HepG2 (cell line): ENCODE results near the gene CA11. TPM values are rescaled to one million over a fixed set of nuclear protein-coding genes. Genes with fewer than 3 reads are reported as not detected.

ENCODE experiments used
- ATAC-seq: fragments of 200-7000 bp; cut with Tn5 transposase; 3 replicates; pipeline ENCODE4 v1.9.1; 2020; ENCODE audit warnings: mild to moderate bottlenecking, moderate library complexity
- BruUV-seq: library from RNA; stranded (reverse); fragments of 400-500 nt; replicated peaks from 2 replicates; lab custom pipeline; 2021; lab: Mats Ljungman, UMichigan
- CTCF ChIA-PET: fragments of 300-600 bp; formaldehyde crosslinking; extraction: SDS; loops from one replicate; lab custom pipeline; 2021; ENCODE audit warnings: low total read pairs, inconsistent platforms, low intra/inter-chr PET ratio; lab: Yijun Ruan, JAX
- POLR2A ChIA-PET: fragments of 350-600 bp; sonication (Branson Sonifier 250); formaldehyde crosslinking; loops from one replicate; lab custom pipeline; 2020; ENCODE audit warnings: antibody characterized with exemption, inconsistent platforms; lab: Yijun Ruan, JAX
- DNase-seq: peaks from one replicate; pipeline ENCODE4 v3.0.0-alpha.2; 2015; ENCODE audit warnings: low spot score
- FAIRE-seq: peaks from 3 replicates; lab custom pipeline; 2011; peaks lifted over from hg19 to GRCh38; lab: Jason Lieb, UNC
- H2AFZ ChIP-seq: one replicate; pipeline ENCODE4 v1.6.1; 2011; ENCODE audit warnings: low read length, inconsistent platforms
- H3K27ac ChIP-seq: fragments of 300-600 bp; 3 replicates; pipeline ENCODE4 v1.8.0; 2011; ENCODE audit warnings: mixed run types, mild to moderate bottlenecking, mixed read lengths, low read length, inconsistent platforms; ENCODE audit not compliant: insufficient read depth; ENCODE audit errors: extremely low read length
- H3K27me3 ChIP-seq, 2 experiments: fragments of 200-600 bp in 1 of 2; 2 replicates in 1 of 2; 3 replicates in 1 of 2; pipeline versions ENCODE4 v1.6.0 to v1.8.0; 2011; ENCODE audit warnings: low read length in 2 of 2, mild to moderate bottlenecking in 2 of 2, moderate library complexity in 2 of 2, inconsistent platforms in 1 of 2; ENCODE audit not compliant: insufficient read depth in 2 of 2, control insufficient read depth in 1 of 2
- H3K36me3 ChIP-seq, 2 experiments: fragments of 200-600 bp in 1 of 2; replicated peaks in 1 of 2; 2 replicates in 1 of 2; 3 replicates in 1 of 2; pipeline versions ENCODE4 v1.5.1 to v1.8.0; 2011; ENCODE audit warnings: low read length in 2 of 2, inconsistent platforms in 1 of 2; ENCODE audit not compliant: insufficient read depth in 2 of 2, control insufficient read depth in 1 of 2
- H3K4me1 ChIP-seq: 2 replicates; pipeline ENCODE4 v1.5.1; 2012; ENCODE audit warnings: low read length, inconsistent platforms; ENCODE audit not compliant: insufficient read depth
- H3K4me2 ChIP-seq: 2 replicates; pipeline ENCODE4 v1.6.0; 2011; ENCODE audit warnings: low read depth, low read length, inconsistent platforms
- H3K4me3 ChIP-seq, 3 experiments: fragments of 200-600 bp in 1 of 3; sonication (generic), shearing (Covaris generic) in 1 of 3; replicated peaks in 1 of 3; 2 replicates each; pipeline ENCODE4 v1.5.1; 2011 to 2016; ENCODE audit warnings: low read length in 3 of 3, inconsistent platforms in 2 of 3, low read depth in 2 of 3, mild to moderate bottlenecking in 2 of 3, control low read depth in 1 of 3, mixed read lengths in 1 of 3; ENCODE audit not compliant: insufficient read depth in 1 of 3
- H3K79me2 ChIP-seq: one replicate; pipeline ENCODE4 v1.6.1; 2011; ENCODE audit warnings: low read length, inconsistent platforms; ENCODE audit not compliant: insufficient read depth
- H3K9ac ChIP-seq: 2 replicates; pipeline ENCODE4 v1.6.0; 2011; ENCODE audit warnings: mild to moderate bottlenecking, low read depth, low read length, inconsistent platforms; ENCODE audit not compliant: insufficient read depth
- H3K9me3 ChIP-seq: 2 replicates; pipeline ENCODE4 v1.5.1; 2012; ENCODE audit warnings: mild to moderate bottlenecking, low read length
- H4K20me1 ChIP-seq: 2 replicates; pipeline ENCODE4 v1.6.0; 2011; ENCODE audit warnings: inconsistent platforms, mild to moderate bottlenecking, low read length, moderate library complexity; ENCODE audit not compliant: insufficient read depth
- ARNTL ChIP-seq: sonication (generic); formaldehyde crosslinking; IDR thresholded peaks from 2 replicates; pipeline ENCODE4 v1.4.0; 2020; ENCODE audit warnings: mild to moderate bottlenecking, missing genetic modification reagents
- DR1 ChIP-seq: sonication (generic); formaldehyde crosslinking; IDR thresholded peaks from 2 replicates; pipeline ENCODE4 v1.8.0; 2021; ENCODE audit warnings: mild to moderate bottlenecking, missing genetic modification reagents, inconsistent platforms
- ELF3 ChIP-seq: IDR thresholded peaks from 2 replicates; pipeline ENCODE4 v1.6.1; 2016; ENCODE audit warnings: missing genetic modification reagents, missing compliant biosample characterization
- HHEX ChIP-seq: IDR thresholded peaks from 2 replicates; pipeline ENCODE4 v1.6.1; 2016; ENCODE audit warnings: control low read depth
- IRF9 ChIP-seq: sonication (generic); formaldehyde crosslinking; IDR thresholded peaks from 2 replicates; pipeline ENCODE4 v1.8.0; 2022; ENCODE audit warnings: missing genetic modification reagents, mild to moderate bottlenecking, borderline replicate concordance
- MIXL1 ChIP-seq: IDR thresholded peaks from 2 replicates; pipeline ENCODE4 v1.6.1; 2016
- NCOR1 ChIP-seq: fragments of 200-600 bp; sonication (generic); IDR thresholded peaks from 2 replicates; pipeline ENCODE4 v1.7.0; 2017; ENCODE audit warnings: antibody characterized with exemption, low read length, borderline replicate concordance
- NR2C2 ChIP-seq: sonication (generic); formaldehyde crosslinking; IDR thresholded peaks from 2 replicates; pipeline ENCODE4 v1.4.0; 2020; ENCODE audit warnings: missing genetic modification reagents, mild to moderate bottlenecking, moderate library complexity, borderline replicate concordance
- TEF ChIP-seq: sonication (generic); formaldehyde crosslinking; IDR thresholded peaks from 2 replicates; pipeline ENCODE4 v1.5.0; 2020; ENCODE audit warnings: missing genetic modification reagents
- TOE1 ChIP-seq: sonication (generic); formaldehyde crosslinking; IDR thresholded peaks from 2 replicates; pipeline ENCODE4 v1.4.0; 2020; ENCODE audit warnings: mild to moderate bottlenecking, missing genetic modification reagents
- USF2 ChIP-seq, 2 experiments: sonication (generic) in 1 of 2; formaldehyde crosslinking in 1 of 2; IDR thresholded peaks; 2 replicates each; pipeline versions ENCODE4 v1.5.1 to v1.6.1; 2011 to 2020; ENCODE audit warnings: borderline replicate concordance in 1 of 2, low read depth in 1 of 2, low read length in 1 of 2, mild to moderate bottlenecking in 1 of 2, missing genetic modification reagents in 1 of 2, moderate library complexity in 1 of 2
- ZNF770 ChIP-seq: sonication (generic); formaldehyde crosslinking; IDR thresholded peaks from 2 replicates; pipeline ENCODE4 v1.5.0; 2020; ENCODE audit warnings: mild to moderate bottlenecking, missing genetic modification reagents
- ZNF879 ChIP-seq: sonication (generic); formaldehyde crosslinking; IDR thresholded peaks from 2 replicates; pipeline ENCODE4 v1.8.1; 2023; ENCODE audit warnings: missing genetic modification reagents
- WGBS: methylation state at CpG from one replicate; pipeline ENCODE4 v1.1.6; 2017; ENCODE audit warnings: low lambda C conversion rate; 5-methylcytosine and 5-hydroxymethylcytosine counted together
- in situ Hi-C: cut with HindIII; loops from 2 replicates; pipeline ENCODE4 v1.10.0; 2017; ENCODE audit warnings: low pct_unique_long_range_greater_than_20kb; ENCODE audit not compliant: extremely low pct_ligation_motif_present
- intact Hi-C: fragments of 100-400 bp; cut with micrococcal nuclease; formaldehyde crosslinking; loops from one replicate; pipeline ENCODE4 v1.10.0; 2022; ENCODE audit not compliant: unreplicated experiment
- polyA plus RNA-seq, 8 experiments: library from polyadenylated mRNA; depleted of rRNA in 3 of 8; stranded (reverse) in 7 of 8; unstranded in 1 of 8; fragments of >200 nt; fragmentation: Illumina TruSeq in 4 of 8; extraction: Trizol in 4 of 8; gene quantifications; 2 replicates each; pipeline versions ENCODE4 v1.2.1 to v1.2.3, GENCODE V29; 2011 to 2016; ENCODE audit warnings: low read depth in 4 of 8, missing spikeins in 1 of 8, mixed read lengths in 1 of 8; ENCODE audit not compliant: insufficient read depth in 1 of 8
- total RNA-seq, 5 experiments: library from RNA; depleted of rRNA; stranded (reverse); fragments of >200 nt; fragmentation: Illumina TruSeq; extraction: Trizol; gene quantifications; 2 replicates each; pipeline ENCODE4 v1.2.3, GENCODE V29; 2016; ENCODE audit warnings: low read depth in 1 of 5

Gene CA11
- total and polyA plus RNA-seq, 2 of the 13 experiments (the other 11 are each of a cell fraction or from before 2014, with no cell fraction given): 0.41 to 0.58 TPM

GRCh38 chr19:48648134-48648533, 2.1 kb upstream of the CA11 start:
- ATAC-seq (no peak), DNase-seq (no peak), FAIRE-seq (no peak)
- TF ChIP-seq ZNF770 (CRISPR knock-in tag) (no peak), NR2C2 (no peak), ARNTL (CRISPR knock-in tag) (no peak), IRF9 (CRISPR knock-in tag) (no peak), HHEX (no peak), MIXL1 (CRISPR knock-in tag) (no peak), USF2 (IDR thresholded peaks at IDR 0.05; ENCODE audit: low read depth, low read length) (no peak), USF2 (CRISPR knock-in tag; IDR thresholded peaks at IDR 0.05; ENCODE audit: borderline replicate concordance) (no peak), TOE1 (CRISPR knock-in tag) (no peak), TEF (no peak), ZNF879 (CRISPR knock-in tag) (no peak), NCOR1 (no peak), DR1 (CRISPR knock-in tag) (no peak), ELF3 (CRISPR knock-in tag) (no peak)
- no peaks in the 10 kb centered on the region for H3K79me2 ChIP-seq
- no peak overlapping the region for H2AFZ ChIP-seq
- peaks cover 0 to 1% of the 10 kb centered on the region in 2 experiments; a peak in 2 of 5 replicates for H3K27me3 ChIP-seq
- no peaks in the 10 kb centered on the region for H3K36me3 ChIP-seq
- ChIA-PET POLR2A (no interaction called here), CTCF (no interaction called here)
- no peaks in the 10 kb centered on the region for H4K20me1 ChIP-seq
- no peak overlapping the region for H3K9ac ChIP-seq
- no peak overlapping the region for H3K27ac ChIP-seq
- intact Hi-C loops (no loop called here), in situ Hi-C loops (loop anchor here (5.0 kb wide), 2 partner anchors 139 to 194 kb away; no protein-coding TSS in a partner anchor)
- no peaks in the 10 kb centered on the region for H3K9me3 ChIP-seq
- no peak overlapping the region for H3K4me2 ChIP-seq
- no TSS peak for BruUV-seq
- peaks cover 29% of the 10 kb centered on the region for H3K4me1 ChIP-seq
- WGBS: 24% methylated on average over 2 of the region's 2 CpGs
- no peak overlapping the region for H3K4me3 ChIP-seq
